Measurements from ENCODE around the gene GALK2. TPM values are rescaled to one million over a fixed set of nuclear protein-coding genes. Genes with fewer than 3 reads are reported as not detected.

Gene GALK2
- 31.5 and 42.0 TPM in 2 replicates for total RNA-seq

DNA sequence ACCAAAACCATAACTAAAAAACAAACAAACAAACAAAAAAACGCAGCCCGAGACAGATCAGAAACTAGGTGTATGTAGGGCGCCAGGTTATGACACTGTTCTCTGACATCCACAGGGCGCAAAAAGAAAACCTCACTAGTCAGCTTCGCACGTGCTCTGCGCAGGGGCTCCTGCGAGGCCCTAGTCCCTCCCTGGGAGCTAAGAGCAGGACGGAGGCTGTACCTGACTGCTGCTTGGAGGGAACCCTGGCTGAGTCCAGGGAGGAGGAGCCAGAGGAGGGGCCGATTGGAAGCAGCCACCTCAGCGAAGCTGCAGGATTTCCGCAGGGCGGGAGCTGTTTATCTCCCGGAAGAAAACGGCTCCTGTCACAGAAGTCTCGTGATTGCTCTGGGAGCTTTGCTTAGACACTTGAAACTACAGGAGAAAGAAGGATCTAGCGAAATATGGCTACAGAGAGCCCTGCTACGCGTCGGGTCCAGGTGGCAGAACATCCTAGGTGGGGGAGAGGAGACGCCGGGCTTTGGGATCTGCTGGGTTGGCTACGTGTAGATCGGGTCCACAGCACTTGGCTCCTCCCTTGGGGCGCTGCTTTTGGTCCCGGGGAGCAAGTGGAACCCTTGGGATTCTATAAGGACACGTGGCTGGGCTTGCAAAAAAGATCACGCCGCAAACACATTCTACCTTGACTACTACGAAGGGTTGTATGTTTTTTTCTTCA, at the start of gene GALK2:
GALK2 (plus strand) TSS at position 368 of the 718 bp plus-strand sequence; CDS start at position 444, 76 bp downstream.

GRCh38 chr15:49155110-49155833, 14.8 kb upstream of the GALK2 start, which contains the start of gene COPS2:
COPS2 (minus strand) TSS chr15:49155599; CDS start chr15:49155578, 21 bp downstream.

Other genes starting within 250 kb of the GALK2 start
- gene SHC4, start 206.3 kb upstream of the GALK2 start, total RNA-seq, result 2.7 and 3.9 TPM in 2 replicates
- gene SECISBP2L, start 123.8 kb upstream of the GALK2 start, total RNA-seq, result 29.7 and 39.0 TPM in 2 replicates
- 78.6 and 91.6 TPM in 2 replicates for gene COPS2, start 14.6 kb upstream of the GALK2 start, total RNA-seq